HepG2 (cell line): ENCODE measurements around the gene BICDL1. TPM values are rescaled to one million over a fixed set of nuclear protein-coding genes. Genes with fewer than 3 reads are reported as not detected.

ENCODE experiments used
- CREM ChIP-seq, 2 experiments: sonication (generic) in 1 of 2; formaldehyde crosslinking in 1 of 2; IDR thresholded peaks; 2 replicates each; pipeline versions ENCODE4 v1.4.0 to v1.6.1; 2016 to 2020; ENCODE audit warnings: antibody characterized with exemption in 1 of 2, mild to moderate bottlenecking in 1 of 2, missing genetic modification reagents in 1 of 2
- ETV6 ChIP-seq: sonication (generic); formaldehyde crosslinking; conservative IDR thresholded peaks from 2 replicates; pipeline ENCODE4 v1.4.0; 2020; ENCODE audit warnings: missing genetic modification reagents
- FOSL1 ChIP-seq: sonication (generic); formaldehyde crosslinking; IDR thresholded peaks from 2 replicates; pipeline ENCODE4 v1.9.0; 2021; ENCODE audit warnings: missing genetic modification reagents, borderline replicate concordance
- GRHL1 ChIP-seq: sonication (generic); formaldehyde crosslinking; conservative IDR thresholded peaks from 2 replicates; pipeline ENCODE4 v1.8.0; 2022; ENCODE audit warnings: missing genetic modification reagents
- HOXA5 ChIP-seq: sonication (generic); formaldehyde crosslinking; IDR thresholded peaks from 2 replicates; pipeline ENCODE4 v1.4.0; 2020; ENCODE audit warnings: missing genetic modification reagents
- MTA1 ChIP-seq: sonication (generic); formaldehyde crosslinking; IDR thresholded peaks from 2 replicates; pipeline ENCODE4 v1.4.0; 2020; ENCODE audit warnings: missing genetic modification reagents, mild to moderate bottlenecking, borderline replicate concordance
- MTERF4 ChIP-seq: sonication (generic); formaldehyde crosslinking; IDR thresholded peaks from 2 replicates; pipeline ENCODE4 v1.8.0; 2023; ENCODE audit warnings: mild to moderate bottlenecking, missing genetic modification reagents
- NCOA2 ChIP-seq: sonication (generic); formaldehyde crosslinking; IDR thresholded peaks from 2 replicates; pipeline ENCODE4 v1.8.0; 2022; ENCODE audit warnings: inconsistent platforms
- RBFOX2 ChIP-seq: fragments of 200-400 bp; formaldehyde crosslinking; IDR thresholded peaks from 2 replicates; pipeline ENCODE4 v1.6.1; 2017; ENCODE audit warnings: low read depth, mild to moderate bottlenecking, low read length
- ZFP36L2 ChIP-seq: sonication (generic); formaldehyde crosslinking; IDR thresholded peaks from 2 replicates; pipeline ENCODE4 v1.4.0; 2020; ENCODE audit warnings: missing genetic modification reagents
- ZFP82 ChIP-seq: sonication (generic); formaldehyde crosslinking; IDR thresholded peaks from 2 replicates; pipeline ENCODE4 v1.5.1; 2020; ENCODE audit warnings: mild to moderate bottlenecking, missing genetic modification reagents, borderline replicate concordance
- ZNF17 ChIP-seq: sonication (generic); formaldehyde crosslinking; IDR thresholded peaks from 2 replicates; pipeline ENCODE4 v1.5.0; 2020; ENCODE audit warnings: mild to moderate bottlenecking, missing genetic modification reagents
- ZNF235 ChIP-seq: sonication (generic); formaldehyde crosslinking; IDR thresholded peaks from 2 replicates; pipeline ENCODE4 v1.8.1; 2023; ENCODE audit warnings: mild to moderate bottlenecking, missing genetic modification reagents, borderline replicate concordance
- ZNF451 ChIP-seq: sonication (generic); formaldehyde crosslinking; IDR thresholded peaks from 2 replicates; pipeline ENCODE4 v1.5.0; 2020; ENCODE audit warnings: mild to moderate bottlenecking, missing genetic modification reagents
- ZNF496 ChIP-seq: sonication (generic); formaldehyde crosslinking; IDR thresholded peaks from 2 replicates; pipeline ENCODE4 v1.8.1; 2023; ENCODE audit warnings: mild to moderate bottlenecking, moderate library complexity, missing genetic modification reagents; ENCODE audit not compliant: insufficient replicate concordance
- ZNF510 ChIP-seq: sonication (generic); formaldehyde crosslinking; IDR thresholded peaks from 2 replicates; pipeline ENCODE4 v1.4.0; 2020; ENCODE audit warnings: low read depth, mild to moderate bottlenecking, missing genetic modification reagents
- ZNF782 ChIP-seq: sonication (generic); formaldehyde crosslinking; IDR thresholded peaks from 2 replicates; pipeline ENCODE4 v1.4.0; 2020; ENCODE audit warnings: missing genetic modification reagents, mild to moderate bottlenecking, borderline replicate concordance
- ZNF883 ChIP-seq: sonication (generic); formaldehyde crosslinking; IDR thresholded peaks from 2 replicates; pipeline ENCODE4 v1.5.1; 2020; ENCODE audit warnings: mild to moderate bottlenecking, missing genetic modification reagents; ENCODE audit errors: not compliant biosample characterization
- polyA plus RNA-seq, 8 experiments: library from polyadenylated mRNA; depleted of rRNA in 3 of 8; stranded (reverse) in 7 of 8; unstranded in 1 of 8; fragments of >200 nt; fragmentation: Illumina TruSeq in 4 of 8; extraction: Trizol in 4 of 8; gene quantifications; 2 replicates each; pipeline versions ENCODE4 v1.2.1 to v1.2.3, GENCODE V29; 2011 to 2016; ENCODE audit warnings: low read depth in 4 of 8, missing spikeins in 1 of 8, mixed read lengths in 1 of 8; ENCODE audit not compliant: insufficient read depth in 1 of 8
- total RNA-seq, 5 experiments: library from RNA; depleted of rRNA; stranded (reverse); fragments of >200 nt; fragmentation: Illumina TruSeq; extraction: Trizol; gene quantifications; 2 replicates each; pipeline ENCODE4 v1.2.3, GENCODE V29; 2016; ENCODE audit warnings: low read depth in 1 of 5
- TF ChIP-seq, protein P1 (sequence below): sonication (generic); formaldehyde crosslinking; IDR thresholded peaks from 2 replicates; pipeline ENCODE4 v1.5.1; 2020; ENCODE audit warnings: missing genetic modification reagents, mild to moderate bottlenecking, borderline replicate concordance
- TF ChIP-seq, protein P2 (sequence below): sonication (generic); formaldehyde crosslinking; IDR thresholded peaks from 2 replicates; pipeline ENCODE4 v1.9.0; 2022; ENCODE audit warnings: low read depth, missing genetic modification reagents
- TF ChIP-seq, protein P3 (sequence below): sonication (generic); formaldehyde crosslinking; conservative IDR thresholded peaks from 2 replicates; pipeline ENCODE4 v1.4.0; 2020; ENCODE audit warnings: missing genetic modification reagents

BICDL1 gene
- total and polyA plus RNA-seq, 2 of the 13 experiments (the other 11 are each of a cell fraction or from before 2014, with no cell fraction given): 3.6 to 9.7 TPM

GRCh38 chr12:120116792-120117651 is 128.0 kb downstream of the BICDL1 start (continued):
- peak; percentile 92 for TF ChIP-seq HOXA5 (CRISPR knock-in tag)
- no peak for TF ChIP-seq GRHL1 (CRISPR knock-in tag)
- TF ChIP-seq MTA1 (CRISPR knock-in tag): peak; percentile 70; the same call in 1 of the 2 replicates
- TF ChIP-seq, protein P1, sequence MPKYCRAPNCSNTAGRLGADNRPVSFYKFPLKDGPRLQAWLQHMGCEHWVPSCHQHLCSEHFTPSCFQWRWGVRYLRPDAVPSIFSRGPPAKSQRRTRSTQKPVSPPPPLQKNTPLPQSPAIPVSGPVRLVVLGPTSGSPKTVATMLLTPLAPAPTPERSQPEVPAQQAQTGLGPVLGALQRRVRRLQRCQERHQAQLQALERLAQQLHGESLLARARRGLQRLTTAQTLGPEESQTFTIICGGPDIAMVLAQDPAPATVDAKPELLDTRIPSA (CRISPR knock-in tag): no peak
- peak; percentile 65; the same call in 1 of the 2 replicates for TF ChIP-seq MTERF4
- TF ChIP-seq ZNF883 (CRISPR knock-in tag): peak; percentile 92
- TF ChIP-seq ZNF496 (CRISPR knock-in tag): no peak
- peak; percentile 94 for TF ChIP-seq RBFOX2
- TF ChIP-seq FOSL1 (CRISPR knock-in tag): 0 out of 2 replicates have a peak, but pooled peaks have one; percentile 26
- no peak for TF ChIP-seq ZFP82 (CRISPR knock-in tag)
- TF ChIP-seq, protein P2, sequence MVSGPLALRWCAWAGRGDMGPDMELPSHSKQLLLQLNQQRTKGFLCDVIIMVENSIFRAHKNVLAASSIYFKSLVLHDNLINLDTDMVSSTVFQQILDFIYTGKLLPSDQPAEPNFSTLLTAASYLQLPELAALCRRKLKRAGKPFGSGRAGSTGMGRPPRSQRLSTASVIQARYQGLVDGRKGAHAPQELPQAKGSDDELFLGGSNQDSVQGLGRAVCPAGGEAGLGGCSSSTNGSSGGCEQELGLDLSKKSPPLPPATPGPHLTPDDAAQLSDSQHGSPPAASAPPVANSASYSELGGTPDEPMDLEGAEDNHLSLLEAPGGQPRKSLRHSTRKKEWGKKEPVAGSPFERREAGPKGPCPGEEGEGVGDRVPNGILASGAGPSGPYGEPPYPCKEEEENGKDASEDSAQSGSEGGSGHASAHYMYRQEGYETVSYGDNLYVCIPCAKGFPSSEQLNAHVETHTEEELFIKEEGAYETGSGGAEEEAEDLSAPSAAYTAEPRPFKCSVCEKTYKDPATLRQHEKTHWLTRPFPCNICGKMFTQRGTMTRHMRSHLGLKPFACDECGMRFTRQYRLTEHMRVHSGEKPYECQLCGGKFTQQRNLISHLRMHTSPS (CRISPR knock-in tag): no peak
- no peak for TF ChIP-seq CREM (IDR thresholded peaks at IDR 0.05)
- no peak for TF ChIP-seq CREM (CRISPR knock-in tag; IDR thresholded peaks at IDR 0.05)
- no peak for TF ChIP-seq ZFP36L2 (CRISPR knock-in tag)
- peak; percentile 74; the same call in 1 of the 2 replicates for TF ChIP-seq ZNF782
- TF ChIP-seq ZNF17 (CRISPR knock-in tag): no peak
- TF ChIP-seq, protein P3, sequence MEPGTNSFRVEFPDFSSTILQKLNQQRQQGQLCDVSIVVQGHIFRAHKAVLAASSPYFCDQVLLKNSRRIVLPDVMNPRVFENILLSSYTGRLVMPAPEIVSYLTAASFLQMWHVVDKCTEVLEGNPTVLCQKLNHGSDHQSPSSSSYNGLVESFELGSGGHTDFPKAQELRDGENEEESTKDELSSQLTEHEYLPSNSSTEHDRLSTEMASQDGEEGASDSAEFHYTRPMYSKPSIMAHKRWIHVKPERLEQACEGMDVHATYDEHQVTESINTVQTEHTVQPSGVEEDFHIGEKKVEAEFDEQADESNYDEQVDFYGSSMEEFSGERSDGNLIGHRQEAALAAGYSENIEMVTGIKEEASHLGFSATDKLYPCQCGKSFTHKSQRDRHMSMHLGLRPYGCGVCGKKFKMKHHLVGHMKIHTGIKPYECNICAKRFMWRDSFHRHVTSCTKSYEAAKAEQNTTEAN (CRISPR knock-in tag): peak; percentile 84
- no peak for TF ChIP-seq ZNF235 (CRISPR knock-in tag)
- TF ChIP-seq ZNF451: peak; percentile 81; the same call in 1 of the 2 replicates
- no peak for TF ChIP-seq NCOA2 (CRISPR knock-in tag)
- no peak for TF ChIP-seq ETV6 (CRISPR knock-in tag)
- peak; percentile 78; the same call in 1 of the 2 replicates for TF ChIP-seq ZNF510 (CRISPR knock-in tag)
